Measurements from ENCODE around the gene CEP63. TPM values are rescaled to one million over a fixed set of nuclear protein-coding genes. Genes with fewer than 3 reads are reported as not detected.

The CEP63 gene
- total and polyA plus RNA-seq, 5 donors from 2014 or later = 11.8 to 22.0 (median 16.5) TPM

- peaks cover 12% of the 10 kb centered on the region for H3K36me3 Mint-ChIP-seq
- peaks cover 0 to 9% (median 7%) of the 10 kb centered on the region in 4 donors for H3K4me1 Mint-ChIP-seq
- no peaks in the 10 kb centered on the region for H3K9me3 Mint-ChIP-seq
- Histone ChIP-seq H3K9me3 (ENCODE audit: control insufficient read depth in 2 of 2, low read length in 2 of 2) (no peaks in the 10 kb centered on the region), H3K27me3 (ENCODE audit: control insufficient read depth, insufficient read depth, low read length) (no peaks in the 10 kb centered on the region), H3K4me3 (ENCODE audit: low read depth, low read length) (no peak overlapping the region), H3K4me1 (ENCODE audit: control insufficient read depth, insufficient read depth, low read length, poor library complexity, severe bottlenecking) (no peaks in the 10 kb centered on the region), H3K36me3 (ENCODE audit: control insufficient read depth, insufficient read depth, low read length) (peaks cover 12% of the 10 kb centered on the region), H3K27ac (ENCODE audit: insufficient read depth, low read length, poor library complexity, severe bottlenecking) (no peak overlapping the region)
- no peak for ATAC-seq (ENCODE audit: low read depth in 2 of 2)
- peak overlapping the region in 1 of 3 donors; percentile 6 for H3K27ac Mint-ChIP-seq
- no peak for DNase-seq
- H3K4me3 Mint-ChIP-seq = no peak overlapping the region
- H3K27me3 Mint-ChIP-seq = peaks cover 4% of the 10 kb centered on the region
Measured at GRCh38 chr3:134471521-134472193, 14.2 kb upstream of the CEP63 start.

GRCh38 chr3:134472831-134473230 is 13.0 kb upstream of the CEP63 start:
- Histone ChIP-seq H3K36me3 (ENCODE audit: control insufficient read depth, insufficient read depth, low read length) (peaks cover 24% of the 10 kb centered on the region), H3K27me3 (ENCODE audit: control insufficient read depth, insufficient read depth, low read length) (no peaks in the 10 kb centered on the region), H3K9me3 (ENCODE audit: control insufficient read depth in 2 of 2, low read length in 2 of 2) (no peaks in the 10 kb centered on the region), H3K4me3 (ENCODE audit: low read depth, low read length) (no peak overlapping the region), H3K4me1 (ENCODE audit: control insufficient read depth, insufficient read depth, low read length, poor library complexity, severe bottlenecking) (no peaks in the 10 kb centered on the region), H3K27ac (ENCODE audit: insufficient read depth, low read length, poor library complexity, severe bottlenecking) (no peak overlapping the region)
- Mint-ChIP-seq H3K9me3 (no peaks in the 10 kb centered on the region), H3K27ac (no peak overlapping the region), H3K36me3 (peaks cover 21% of the 10 kb centered on the region), H3K4me1 (peaks cover 0 to 9% (median 7%) of the 10 kb centered on the region in 4 donors), H3K4me3 (no peak overlapping the region), H3K27me3 (peaks cover 4% of the 10 kb centered on the region)
- DNase-seq (no peak), ATAC-seq (ENCODE audit: low read depth in 2 of 2) (no peak)

GRCh38 chr3:134473868-134474546 is 11.8 kb upstream of the CEP63 start:
- peaks cover 0 to 11% (median 7%) of the 10 kb centered on the region in 4 donors for H3K4me1 Mint-ChIP-seq
- no peaks in the 10 kb centered on the region for H3K9me3 ChIP-seq (ENCODE audit: control insufficient read depth in 2 of 2, low read length in 2 of 2)
- H3K27me3 Mint-ChIP-seq = peaks cover 4% of the 10 kb centered on the region
- no peaks in the 10 kb centered on the region for H3K9me3 Mint-ChIP-seq
- no peak overlapping the region for H3K27ac ChIP-seq (ENCODE audit: insufficient read depth, low read length, poor library complexity, severe bottlenecking)
- peak; percentile 60 to 82 (median 69) for DNase-seq
- no peaks in the 10 kb centered on the region for H3K4me1 ChIP-seq (ENCODE audit: control insufficient read depth, insufficient read depth, low read length, poor library complexity, severe bottlenecking)
- peaks cover 36% of the 10 kb centered on the region for H3K36me3 ChIP-seq (ENCODE audit: control insufficient read depth, insufficient read depth, low read length)
- H3K4me3 ChIP-seq (ENCODE audit: low read depth, low read length) = no peak overlapping the region
- peak; percentile 71 to 73 for ATAC-seq (ENCODE audit: low read depth in 2 of 2)
- no peak overlapping the region for H3K4me3 Mint-ChIP-seq
- H3K27me3 ChIP-seq (ENCODE audit: control insufficient read depth, insufficient read depth, low read length) = no peaks in the 10 kb centered on the region
- H3K36me3 Mint-ChIP-seq = peaks cover 31% of the 10 kb centered on the region
- peak overlapping the region in 1 of 3 donors; percentile 17 for H3K27ac Mint-ChIP-seq

GRCh38 chr3:134474956-134475355 is 10.9 kb upstream of the CEP63 start:
- Mint-ChIP-seq H3K27me3 (peaks cover 4% of the 10 kb centered on the region), H3K36me3 (peaks cover 35% of the 10 kb centered on the region), H3K27ac (no peak overlapping the region), H3K9me3 (no peaks in the 10 kb centered on the region), H3K4me1 (peaks cover 0 to 13% (median 7%) of the 10 kb centered on the region in 4 donors), H3K4me3 (no peak overlapping the region)
- H3K9me3 ChIP-seq (ENCODE audit: control insufficient read depth in 2 of 2, low read length in 2 of 2) = no peaks in the 10 kb centered on the region
- H3K4me3 ChIP-seq (ENCODE audit: low read depth, low read length) = no peak overlapping the region
- H3K4me1 ChIP-seq (ENCODE audit: control insufficient read depth, insufficient read depth, low read length, poor library complexity, severe bottlenecking) = no peaks in the 10 kb centered on the region
- ATAC-seq (ENCODE audit: low read depth in 2 of 2) (no peak), DNase-seq (no peak)
- H3K27ac ChIP-seq (ENCODE audit: insufficient read depth, low read length, poor library complexity, severe bottlenecking) = no peak overlapping the region
- peaks cover 41% of the 10 kb centered on the region for H3K36me3 ChIP-seq (ENCODE audit: control insufficient read depth, insufficient read depth, low read length)
- no peaks in the 10 kb centered on the region for H3K27me3 ChIP-seq (ENCODE audit: control insufficient read depth, insufficient read depth, low read length)

GRCh38 chr3:134476306-134476705 is 9.6 kb upstream of the CEP63 start:
- no peak for ATAC-seq (ENCODE audit: low read depth in 2 of 2)
- no peaks in the 10 kb centered on the region for H3K9me3 Mint-ChIP-seq

GRCh38 chr3:134477002-134477401 is 8.9 kb upstream of the CEP63 start:
- Mint-ChIP-seq H3K27me3 (peaks cover 4% of the 10 kb centered on the region), H3K4me1 (peaks cover 7 to 13% (median 9%) of the 10 kb centered on the region in 4 donors), H3K27ac (peak overlapping the region in 1 of 3 donors; percentile 29), H3K4me3 (no peak overlapping the region), H3K36me3 (peaks cover 41% of the 10 kb centered on the region), H3K9me3 (no peaks in the 10 kb centered on the region)
- Histone ChIP-seq H3K4me3 (ENCODE audit: low read depth, low read length) (no peak overlapping the region), H3K27ac (ENCODE audit: insufficient read depth, low read length, poor library complexity, severe bottlenecking) (no peak overlapping the region), H3K27me3 (ENCODE audit: control insufficient read depth, insufficient read depth, low read length) (no peaks in the 10 kb centered on the region), H3K9me3 (ENCODE audit: control insufficient read depth in 2 of 2, low read length in 2 of 2) (no peaks in the 10 kb centered on the region), H3K36me3 (ENCODE audit: control insufficient read depth, insufficient read depth, low read length) (peaks cover 57% of the 10 kb centered on the region), H3K4me1 (ENCODE audit: control insufficient read depth, insufficient read depth, low read length, poor library complexity, severe bottlenecking) (no peaks in the 10 kb centered on the region)
- DNase-seq (no peak), ATAC-seq (ENCODE audit: low read depth in 2 of 2) (no peak)

More at GRCh38 chr3:134476306-134476705, 9.6 kb upstream of the CEP63 start:
- H3K4me1 ChIP-seq (ENCODE audit: control insufficient read depth, insufficient read depth, low read length, poor library complexity, severe bottlenecking) = no peaks in the 10 kb centered on the region
- peaks cover 43% of the 10 kb centered on the region for H3K36me3 Mint-ChIP-seq
- H3K27ac ChIP-seq (ENCODE audit: insufficient read depth, low read length, poor library complexity, severe bottlenecking) = no peak overlapping the region
- peaks cover 53% of the 10 kb centered on the region for H3K36me3 ChIP-seq (ENCODE audit: control insufficient read depth, insufficient read depth, low read length)
- no peak overlapping the region for H3K4me3 Mint-ChIP-seq
- H3K27me3 ChIP-seq (ENCODE audit: control insufficient read depth, insufficient read depth, low read length) = no peaks in the 10 kb centered on the region
- no peak overlapping the region for H3K4me3 ChIP-seq (ENCODE audit: low read depth, low read length)
- peaks cover 4% of the 10 kb centered on the region for H3K27me3 Mint-ChIP-seq
- no peaks in the 10 kb centered on the region for H3K9me3 ChIP-seq (ENCODE audit: control insufficient read depth in 2 of 2, low read length in 2 of 2)
- no peak for DNase-seq
- peaks cover 3 to 13% (median 7%) of the 10 kb centered on the region in 4 donors for H3K4me1 Mint-ChIP-seq
- H3K27ac Mint-ChIP-seq = peak overlapping the region in 1 of 3 donors; percentile 29

GRCh38 chr3:134477938-134478337 is 7.9 kb upstream of the CEP63 start:
- H3K27ac ChIP-seq (ENCODE audit: insufficient read depth, low read length, poor library complexity, severe bottlenecking) = no peak overlapping the region
- no peaks in the 10 kb centered on the region for H3K27me3 ChIP-seq (ENCODE audit: control insufficient read depth, insufficient read depth, low read length)
- H3K9me3 ChIP-seq (ENCODE audit: control insufficient read depth in 2 of 2, low read length in 2 of 2) = no peaks in the 10 kb centered on the region
- H3K4me1 ChIP-seq (ENCODE audit: control insufficient read depth, insufficient read depth, low read length, poor library complexity, severe bottlenecking) = peaks cover 2% of the 10 kb centered on the region
- Mint-ChIP-seq H3K27ac (no peak overlapping the region), H3K9me3 (no peaks in the 10 kb centered on the region), H3K27me3 (peaks cover 4% of the 10 kb centered on the region), H3K36me3 (peaks cover 48% of the 10 kb centered on the region), H3K4me1 (peaks cover 9 to 19% (median 12%) of the 10 kb centered on the region in 4 donors), H3K4me3 (no peak overlapping the region)
- no peak overlapping the region for H3K4me3 ChIP-seq (ENCODE audit: low read depth, low read length)
- DNase-seq (no peak), ATAC-seq (ENCODE audit: low read depth in 2 of 2) (no peak)
- peaks cover 65% of the 10 kb centered on the region for H3K36me3 ChIP-seq (ENCODE audit: control insufficient read depth, insufficient read depth, low read length)
